SHP77 treated with DMSO at 0.1 percent for 48 hours (cell line): ENCODE measurements around the gene SCYGR1.
"Not testable (repeated sequence)": the region's sequence is repeated elsewhere in the genome, so short reads cannot be mapped to it uniquely, and the experiment has no call there.

Experiments used
- DNase-seq: peaks from one replicate; lab custom pipeline; 2025; lab: John Stamatoyannopoulos, UW

SCYGR1 gene

DNA sequence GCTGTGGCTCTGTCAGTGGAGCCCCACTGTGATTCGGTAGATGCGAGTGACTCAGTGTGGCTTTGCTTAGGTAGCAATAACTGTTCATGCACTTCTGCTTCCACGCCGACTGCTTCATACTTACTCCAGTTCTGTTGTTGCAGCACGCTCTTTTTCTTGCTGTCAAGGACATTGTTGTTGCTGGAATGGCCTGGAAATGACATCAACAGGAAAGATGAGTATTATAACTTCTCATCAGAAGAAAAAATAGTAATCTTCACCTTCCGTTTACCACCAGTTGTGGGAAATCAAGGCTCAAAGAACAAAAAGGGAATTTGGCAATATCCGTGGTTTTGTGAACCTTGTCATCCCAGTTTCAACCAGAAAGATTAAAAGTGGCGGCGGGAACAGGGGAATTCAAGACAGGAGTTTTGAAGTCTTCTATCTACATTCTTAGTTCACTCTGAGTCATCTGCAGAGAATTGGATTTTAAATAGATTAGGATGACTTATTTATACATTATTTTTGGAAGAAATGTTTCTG lies 16.9 kb downstream of the SCYGR1 start:
- no peak for DNase-seq

DNA sequence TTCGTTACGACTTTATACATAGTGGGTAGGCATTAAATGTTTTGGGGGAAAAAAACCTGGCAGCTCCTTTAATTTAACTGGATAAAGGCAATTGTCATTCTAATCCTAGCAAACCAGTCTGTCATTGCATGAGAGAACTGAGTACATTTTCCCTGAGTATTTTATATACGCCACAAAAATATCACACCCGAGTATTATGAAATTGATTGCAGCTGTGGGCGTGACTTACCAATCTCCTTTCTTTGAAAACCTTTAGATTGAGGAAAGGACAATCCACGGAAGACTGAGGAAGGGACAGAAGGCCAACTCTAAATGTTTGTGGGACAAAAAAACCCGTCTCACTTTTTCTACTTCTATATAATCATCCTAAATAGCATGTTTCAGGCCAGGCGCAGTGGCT lies 17.7 kb downstream of the SCYGR1 start:
- DNase-seq, result no peak

- DNase-seq, result no peak
Observed at GRCh38 chr2:227368574-227368973, 19.2 kb downstream of the SCYGR1 start.

DNA sequence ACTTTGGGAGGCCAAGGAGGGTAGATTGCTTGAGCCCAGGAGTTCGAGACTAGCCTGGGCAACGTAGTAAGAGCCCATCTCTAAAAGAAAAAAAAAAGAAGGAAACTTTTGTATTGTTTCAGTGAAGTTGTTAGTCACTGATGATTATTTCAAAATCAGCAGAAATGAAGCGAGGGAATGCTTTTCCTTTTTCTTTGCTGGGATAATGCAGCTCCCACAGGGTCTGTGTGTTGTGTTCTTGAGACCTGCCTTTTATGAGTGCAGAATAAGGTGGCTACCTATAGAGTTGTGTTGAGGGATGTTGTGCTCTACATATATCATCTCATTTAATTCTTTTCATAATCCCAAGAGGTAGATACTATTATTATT lies 20.3 kb downstream of the SCYGR1 start:
- DNase-seq, result no peak

DNA sequence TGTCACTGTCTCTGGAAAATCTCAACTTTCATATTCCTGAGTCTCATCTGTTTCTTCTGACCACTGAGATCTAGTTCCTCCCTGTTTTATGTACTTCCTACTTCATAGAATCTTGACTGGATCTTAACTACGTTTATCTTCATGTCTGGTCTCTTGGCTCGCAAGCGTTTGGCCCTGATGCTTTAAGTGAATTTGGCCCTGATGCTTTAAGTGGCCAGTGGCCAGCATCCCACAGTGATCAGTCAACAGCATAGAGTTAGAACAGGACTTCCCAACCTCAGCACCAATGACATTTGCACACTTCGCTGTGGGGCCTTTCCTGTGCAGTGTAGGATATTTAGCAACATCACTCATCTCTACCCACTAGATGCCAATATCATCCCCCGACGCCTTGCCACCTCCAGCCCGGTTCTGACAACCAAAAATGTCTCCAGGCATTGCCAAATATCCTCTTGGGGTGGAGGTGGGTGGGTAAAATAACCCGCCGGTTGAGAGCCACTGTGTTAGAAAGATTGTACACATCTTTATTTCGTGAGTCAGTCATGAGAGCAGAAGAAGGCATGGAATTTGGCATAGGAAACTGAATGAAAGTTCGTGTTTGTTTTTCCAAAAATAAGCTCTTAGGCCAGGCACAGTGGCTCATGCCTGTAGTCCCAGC lies 20.9 kb downstream of the SCYGR1 start:
- no peak for DNase-seq

- no peak for DNase-seq
Observed at GRCh38 chr2:227365833-227366232, 21.9 kb downstream of the SCYGR1 start.

DNA sequence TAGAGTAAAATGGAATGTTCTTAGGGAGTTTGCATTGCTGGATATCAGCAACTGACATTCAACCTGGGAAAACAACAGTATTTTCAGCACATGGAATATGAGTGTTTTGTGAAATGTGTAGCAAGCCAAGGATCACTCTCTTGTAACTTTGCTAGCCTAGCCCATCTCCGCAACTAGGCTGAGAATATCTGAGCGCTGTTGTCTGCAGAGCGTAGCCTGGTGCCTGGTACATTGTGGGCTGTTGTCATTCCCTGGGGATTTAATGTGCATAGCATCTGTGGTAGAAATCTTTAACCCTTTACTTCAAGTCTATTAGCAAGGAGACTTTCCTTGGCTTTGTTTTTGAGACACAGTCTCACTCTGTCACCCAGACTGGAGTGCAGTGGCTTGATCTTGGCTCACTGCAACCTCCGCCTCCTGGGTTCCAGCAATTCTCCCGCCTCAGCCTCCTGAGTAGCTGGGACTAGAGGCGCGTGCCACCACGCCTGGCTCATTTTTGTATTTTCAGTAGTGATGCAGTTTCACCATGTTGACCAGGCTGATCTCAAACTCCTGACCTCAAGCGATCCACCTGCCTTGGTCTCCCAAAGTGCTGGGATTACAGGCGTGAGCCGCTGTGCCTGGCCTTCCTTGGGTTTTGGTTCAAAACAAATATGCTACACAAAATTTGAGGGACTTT lies 23.0 kb downstream of the SCYGR1 start:
- not testable (repeated sequence) for DNase-seq

- DNase-seq, result no peak
Observed at GRCh38 chr2:227363756-227364155, 24.0 kb downstream of the SCYGR1 start.

DNA sequence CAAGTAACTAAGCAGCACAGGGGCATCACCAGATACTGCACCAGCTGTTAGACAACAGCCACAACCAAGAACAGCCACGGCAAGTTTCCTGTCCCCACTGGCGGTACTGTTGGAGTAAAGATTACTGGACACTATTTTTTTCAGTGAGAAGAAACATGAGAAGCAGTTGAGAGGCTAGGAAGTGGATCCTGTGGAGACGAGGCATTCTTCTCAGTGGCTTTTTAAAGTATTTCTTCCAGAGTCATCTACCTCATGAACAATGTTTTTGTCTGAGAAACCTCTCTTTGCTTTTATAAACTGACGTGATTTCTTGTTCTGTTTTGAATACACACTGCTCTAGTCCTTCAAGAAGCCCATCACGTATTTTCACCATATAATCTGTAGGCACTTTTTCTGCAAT lies 27.4 kb downstream of the SCYGR1 start:
- no peak for DNase-seq

GRCh38 chr2:227351639-227352038 lies 36.1 kb downstream of the SCYGR1 start:
- DNase-seq, result no peak

DNA sequence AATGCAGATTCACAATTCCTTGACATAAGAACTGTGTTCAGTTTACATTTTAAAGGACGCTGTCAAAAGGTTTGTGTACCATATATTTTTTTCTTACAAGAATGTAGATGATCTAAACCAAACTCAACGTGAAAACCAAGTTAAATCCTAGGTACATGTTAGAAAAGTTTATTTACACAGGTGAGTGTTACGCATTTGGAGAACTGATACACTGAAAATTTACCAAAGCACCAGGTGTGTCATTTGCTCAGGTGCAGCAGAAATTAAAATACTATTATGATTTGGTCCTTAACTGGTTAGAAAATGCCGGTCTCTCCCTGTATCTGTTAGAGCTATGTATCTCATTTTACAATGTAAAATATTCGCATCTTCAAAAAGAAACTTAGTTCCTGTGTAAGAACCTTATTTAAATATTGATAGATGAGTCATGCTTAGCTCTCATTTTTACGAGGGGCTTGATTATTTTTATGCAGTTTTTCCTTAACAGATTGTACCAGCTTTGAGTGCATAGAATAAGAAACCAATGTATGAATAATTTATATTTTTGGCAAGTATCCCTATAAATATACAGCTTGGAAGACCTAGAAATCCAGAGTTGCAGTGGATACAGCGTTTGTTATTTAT lies 37.6 kb downstream of the SCYGR1 start:
- no peak for DNase-seq

- DNase-seq, result no peak
Observed at GRCh38 chr2:227348324-227348723, 39.4 kb downstream of the SCYGR1 start.

DNA sequence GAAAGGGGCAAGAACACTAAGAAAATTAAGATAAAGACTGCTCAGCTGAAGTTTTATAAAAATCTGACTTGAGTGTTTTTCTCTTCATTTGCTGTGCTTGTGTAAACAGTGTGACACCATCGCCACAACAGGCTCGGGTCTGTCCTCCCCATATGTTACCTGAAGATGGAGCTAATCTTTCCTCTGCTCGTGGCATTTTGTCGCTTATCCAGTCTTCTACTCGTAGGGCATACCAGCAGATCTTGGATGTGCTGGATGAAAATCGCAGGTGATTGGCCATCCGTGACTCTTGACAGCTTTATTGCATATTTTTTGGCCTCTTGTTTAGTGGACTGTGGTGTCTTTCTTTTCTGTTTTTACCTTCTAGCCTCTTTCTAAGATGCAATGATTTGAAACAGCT lies 40.6 kb downstream of the SCYGR1 start:
- DNase-seq, result no peak

DNA sequence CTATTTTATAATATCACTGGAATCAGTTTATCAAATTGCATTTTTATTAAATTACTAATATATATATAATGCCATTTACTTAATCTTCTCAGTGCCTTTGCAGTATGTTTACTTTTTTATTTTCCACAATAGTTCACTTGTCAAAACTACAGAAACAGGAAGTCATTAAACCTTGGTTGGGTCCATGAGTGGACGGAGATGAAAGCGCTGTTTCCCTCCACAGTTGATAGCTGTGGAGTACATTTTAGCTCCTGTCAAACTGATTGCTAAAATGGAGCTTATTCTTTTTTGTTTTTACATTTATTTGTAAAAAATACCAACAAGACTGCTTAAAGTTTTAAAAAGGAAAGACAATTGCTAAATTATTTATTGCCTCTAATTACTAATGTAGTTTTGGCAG lies 43.5 kb downstream of the SCYGR1 start:
- DNase-seq, result no peak

- no peak for DNase-seq
Observed at GRCh38 chr2:227341553-227341952, 46.2 kb downstream of the SCYGR1 start.

- no peak for DNase-seq
Observed at GRCh38 chr2:227340106-227340505, 47.6 kb downstream of the SCYGR1 start.

DNA sequence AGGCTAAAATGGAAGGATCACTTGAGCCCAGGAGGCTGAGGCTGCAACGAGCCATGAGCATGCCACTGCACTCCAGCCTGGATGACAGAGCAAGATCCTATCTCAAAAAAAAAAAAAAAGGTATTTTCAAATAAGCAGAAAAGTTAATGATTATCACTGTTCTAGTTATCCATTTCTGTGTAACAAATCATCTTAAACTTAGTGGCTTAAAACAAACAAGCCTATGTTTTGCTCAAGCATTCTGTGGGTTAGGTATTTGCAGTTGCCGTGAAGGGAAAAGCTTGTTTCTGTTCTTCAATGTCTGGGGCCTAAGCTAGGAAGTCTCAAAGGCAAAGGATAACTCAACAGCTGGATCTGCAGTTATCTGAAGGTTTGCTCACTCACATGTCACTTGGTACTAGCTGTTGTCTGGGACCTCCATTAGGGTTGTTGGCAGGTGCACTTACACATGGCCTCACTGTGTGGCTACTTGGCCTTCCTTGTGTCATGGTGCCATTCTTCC lies 48.6 kb downstream of the SCYGR1 start:
- DNase-seq, result no peak
